ENCODE results near the gene SNHG17.
"Not testable (repeated sequence)": the region's sequence is repeated elsewhere in the genome, so short reads cannot be mapped to it uniquely, and the experiment has no call there.

The SNHG17 gene

DNA sequence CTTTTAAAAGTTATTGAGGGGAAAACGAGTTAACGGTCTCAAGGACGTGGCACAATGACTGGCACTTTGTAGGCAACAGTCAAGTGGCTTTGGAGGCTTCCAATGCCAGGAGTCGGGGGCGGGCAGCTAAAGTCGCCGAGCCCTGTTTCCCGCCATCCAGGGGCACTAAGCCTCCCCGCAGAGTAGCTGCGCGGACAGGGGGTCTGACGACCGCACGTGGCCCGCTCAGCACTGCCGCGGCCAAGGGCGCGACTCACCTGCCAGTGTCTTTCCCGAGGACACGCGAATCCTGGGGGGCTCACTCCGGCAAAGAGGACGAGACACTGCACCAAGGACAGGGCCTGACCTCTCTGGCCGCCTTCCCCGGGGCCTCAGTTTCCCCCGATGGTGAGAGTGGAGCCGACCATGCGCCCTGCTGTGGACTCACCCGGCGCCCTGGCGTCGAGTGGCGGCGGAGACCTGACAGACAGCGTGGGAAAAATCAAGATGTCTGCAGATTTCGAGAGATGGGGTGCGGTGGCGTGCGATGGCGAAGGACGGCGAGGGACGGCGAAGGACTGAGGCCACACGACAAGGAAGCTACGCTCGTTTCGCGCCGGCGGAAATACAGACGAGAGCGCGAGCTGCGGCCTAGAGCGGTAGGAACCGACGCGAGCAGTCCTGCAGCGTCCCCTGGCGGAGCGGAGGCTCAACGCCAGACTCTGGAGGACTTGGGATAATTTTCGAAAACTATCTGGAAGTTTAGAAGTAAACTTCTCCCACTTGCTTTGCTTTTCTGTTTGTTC, at the start of gene SNHG17:
Gene SNHG17, minus strand, starts transcription at position 559 of the 785 bp plus-strand sequence.
- Histone ChIP-seq H3K9me3 (ENCODE audit: control insufficient read depth, insufficient read depth, low read length) (no peaks in the 10 kb centered on the region), H3K36me3 (ENCODE audit: insufficient read depth, low read length) (peaks cover 25% of the 10 kb centered on the region), H3K4me1 (ENCODE audit: insufficient read depth, low read length) (peaks cover 3% of the 10 kb centered on the region; the same call in 1 of the 2 replicates), H3K9ac (ENCODE audit: low read depth, low read length) (peak within 1 kb of the TSS; percentile 99)

DNA sequence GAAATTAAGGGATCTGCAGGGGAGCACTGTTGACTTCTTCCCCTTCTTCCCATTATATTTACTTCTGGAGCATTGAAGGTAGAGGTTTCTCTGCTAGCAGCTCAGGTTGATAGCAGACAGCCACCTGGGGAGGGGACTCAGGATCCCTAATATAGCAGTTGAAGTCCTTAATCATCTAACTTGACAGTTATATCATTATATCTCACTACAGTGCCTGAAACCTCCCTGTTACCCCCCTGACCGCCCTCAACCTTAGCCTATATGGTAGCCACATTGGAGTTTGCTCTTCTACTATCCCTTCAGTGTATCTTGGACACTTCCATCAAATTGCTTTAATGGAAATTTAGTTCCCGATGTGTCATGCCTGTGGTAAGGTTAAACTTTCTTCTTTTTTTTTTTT, 44.5 kb upstream of the SNHG17 start:
- no peaks in the 10 kb centered on the region for H3K9me3 ChIP-seq (ENCODE audit: control insufficient read depth, insufficient read depth, low read length)
- no peaks in the 10 kb centered on the region; the same call in 1 of the 2 replicates for H3K36me3 ChIP-seq (ENCODE audit: insufficient read depth, low read length)
- no peaks in the 10 kb centered on the region for H3K4me1 ChIP-seq (ENCODE audit: insufficient read depth, low read length)
- no peak overlapping the region for H3K9ac ChIP-seq (ENCODE audit: low read depth, low read length)

DNA sequence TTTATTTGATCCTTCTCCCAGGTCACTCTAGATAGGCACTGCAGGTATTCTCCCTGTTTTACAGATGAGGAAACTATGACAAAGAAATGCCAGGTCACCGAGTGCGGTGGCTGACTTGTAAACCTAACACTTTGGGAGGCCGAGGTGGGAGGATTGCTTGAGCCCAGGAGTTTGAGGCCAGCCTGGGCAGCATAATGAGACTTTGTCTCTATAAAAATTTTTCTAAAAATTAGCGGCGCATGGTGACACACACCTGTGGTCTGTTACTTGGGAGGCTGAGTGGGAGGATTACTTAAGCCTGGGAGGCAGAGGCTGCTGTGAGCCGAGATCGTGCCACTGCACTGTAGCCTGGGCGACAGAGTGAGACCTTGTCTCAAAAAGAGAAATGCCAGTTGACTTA, 42.6 kb upstream of the SNHG17 start:
- Histone ChIP-seq H3K4me1 (ENCODE audit: insufficient read depth, low read length) (peaks cover 4% of the 10 kb centered on the region; the same call in 1 of the 2 replicates), H3K36me3 (ENCODE audit: insufficient read depth, low read length) (no peaks in the 10 kb centered on the region; the same call in 1 of the 2 replicates), H3K9ac (ENCODE audit: low read depth, low read length) (no peak overlapping the region), H3K9me3 (ENCODE audit: control insufficient read depth, insufficient read depth, low read length) (no peaks in the 10 kb centered on the region)

- Histone ChIP-seq H3K4me1 (ENCODE audit: insufficient read depth, low read length) (peaks cover 9% of the 10 kb centered on the region), H3K36me3 (ENCODE audit: insufficient read depth, low read length) (no peaks in the 10 kb centered on the region), H3K9ac (ENCODE audit: low read depth, low read length) (peak overlapping the region; percentile 89), H3K9me3 (ENCODE audit: control insufficient read depth, insufficient read depth, low read length) (no peaks in the 10 kb centered on the region)
Observed at GRCh38 chr20:38473367-38473795, 38.3 kb upstream of the SNHG17 start.

DNA sequence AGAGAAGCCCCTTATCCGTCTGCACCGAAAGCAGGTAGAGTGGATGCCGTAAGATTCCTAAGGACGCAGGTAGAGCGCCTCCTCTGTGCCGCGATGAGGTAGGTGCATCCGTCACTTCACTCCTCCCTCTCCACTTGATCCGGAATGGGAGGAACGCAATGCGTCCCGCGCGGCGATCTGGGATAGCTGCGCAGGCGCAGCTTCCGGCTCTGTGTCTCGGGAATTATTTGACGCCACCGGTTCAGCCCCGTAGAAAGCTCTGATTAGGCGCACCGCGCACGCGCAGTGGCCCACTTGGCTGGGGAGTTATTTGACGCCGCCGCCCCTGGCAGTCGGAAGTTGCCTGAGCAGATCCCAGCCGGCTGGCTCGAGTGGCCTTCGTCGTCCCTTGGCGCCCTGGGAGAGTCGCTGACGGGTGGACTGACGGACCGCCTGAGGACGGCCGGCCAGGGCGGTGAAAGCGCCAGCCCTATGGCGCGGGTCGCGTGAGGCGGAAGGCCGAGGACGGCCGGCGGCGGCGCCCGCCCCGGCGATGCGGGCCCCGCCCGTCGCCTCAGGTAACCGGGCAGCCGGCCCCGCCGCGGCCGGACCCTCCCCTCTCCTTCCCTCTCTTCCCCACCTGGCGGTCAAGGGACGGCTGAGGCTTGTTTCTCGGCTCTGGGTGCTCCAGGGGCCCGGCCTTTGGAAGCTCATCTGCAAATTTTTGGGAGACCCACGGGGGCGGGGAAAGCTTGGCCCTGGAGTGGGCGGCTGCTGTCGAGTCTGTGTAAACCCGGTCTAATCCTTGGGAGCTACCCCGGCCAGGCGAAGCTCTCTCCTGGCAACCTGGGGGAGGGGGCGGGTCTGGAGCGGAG, 37.6 kb upstream of the SNHG17 start, which contains the start of gene RALGAPB:
Gene RALGAPB, plus strand, starts transcription at position 331 of the 854 bp plus-strand sequence. CDS start 15,590 bp downstream, outside the sequence.
- Histone ChIP-seq H3K4me1 (ENCODE audit: insufficient read depth, low read length) (peaks cover 9% of the 10 kb centered on the region), H3K9me3 (ENCODE audit: control insufficient read depth, insufficient read depth, low read length) (no peaks in the 10 kb centered on the region), H3K9ac (ENCODE audit: low read depth, low read length) (peak within 1 kb of the TSS; percentile 89), H3K36me3 (ENCODE audit: insufficient read depth, low read length) (no peaks in the 10 kb centered on the region)

- H3K36me3 ChIP-seq (ENCODE audit: insufficient read depth, low read length) = no peaks in the 10 kb centered on the region
- peak overlapping the region; percentile 52 for H3K9ac ChIP-seq (ENCODE audit: low read depth, low read length)
- no peaks in the 10 kb centered on the region for H3K9me3 ChIP-seq (ENCODE audit: control insufficient read depth, insufficient read depth, low read length)
- H3K4me1 ChIP-seq (ENCODE audit: insufficient read depth, low read length) = peaks cover 9% of the 10 kb centered on the region
Observed at GRCh38 chr20:38471987-38472512, 36.9 kb upstream of the SNHG17 start.

DNA sequence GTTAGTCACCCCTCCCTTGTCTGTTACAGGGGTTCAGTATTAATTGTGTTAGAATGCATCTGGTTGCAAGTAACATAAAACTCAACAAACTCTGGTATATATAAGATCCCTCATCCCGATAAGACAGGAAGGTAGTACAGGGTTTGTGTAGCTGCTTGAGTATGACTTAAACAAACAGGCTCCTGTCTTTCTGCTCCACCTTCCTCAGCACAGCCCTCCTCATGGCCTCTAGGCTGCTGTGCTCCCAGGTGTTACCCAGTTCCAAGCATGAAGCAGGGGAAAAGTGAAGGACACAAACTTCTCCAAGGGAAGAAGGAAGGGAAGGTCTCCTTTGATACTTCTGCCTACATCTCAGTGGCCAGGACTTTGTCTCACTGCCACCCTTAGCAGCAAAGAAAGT, 36.1 kb upstream of the SNHG17 start:
- Histone ChIP-seq H3K9me3 (ENCODE audit: control insufficient read depth, insufficient read depth, low read length) (no peaks in the 10 kb centered on the region), H3K4me1 (ENCODE audit: insufficient read depth, low read length) (peaks cover 9% of the 10 kb centered on the region), H3K36me3 (ENCODE audit: insufficient read depth, low read length) (no peaks in the 10 kb centered on the region), H3K9ac (ENCODE audit: low read depth, low read length) (no peak overlapping the region)

DNA sequence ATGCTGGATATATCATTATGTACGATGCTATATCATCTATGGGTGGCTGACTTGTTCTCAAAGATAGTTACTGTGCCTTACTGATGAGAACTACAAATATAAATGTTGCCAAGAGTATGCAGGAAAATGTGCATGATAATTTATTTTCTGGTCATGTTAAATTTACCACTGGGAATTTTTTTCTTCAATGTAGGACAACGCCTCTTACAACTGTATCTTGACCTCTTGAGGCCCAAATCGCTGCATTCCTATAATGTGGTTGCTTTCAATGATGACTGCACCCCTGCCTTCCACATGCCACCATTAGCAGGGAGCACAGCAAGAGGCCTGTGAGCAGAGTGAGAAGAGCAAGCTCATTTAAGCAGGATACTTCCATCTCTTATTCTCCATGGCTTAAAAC, 31.9 kb upstream of the SNHG17 start:
- H3K9me3 ChIP-seq (ENCODE audit: control insufficient read depth, insufficient read depth, low read length) = no peaks in the 10 kb centered on the region
- no peak overlapping the region for H3K9ac ChIP-seq (ENCODE audit: low read depth, low read length)
- H3K4me1 ChIP-seq (ENCODE audit: insufficient read depth, low read length) = peaks cover 4% of the 10 kb centered on the region; the same call in 1 of the 2 replicates
- H3K36me3 ChIP-seq (ENCODE audit: insufficient read depth, low read length) = no peaks in the 10 kb centered on the region

GRCh38 chr20:38466171-38466570, 31.0 kb upstream of the SNHG17 start:
- Histone ChIP-seq H3K36me3 (ENCODE audit: insufficient read depth, low read length) (no peaks in the 10 kb centered on the region), H3K4me1 (ENCODE audit: insufficient read depth, low read length) (no peaks in the 10 kb centered on the region), H3K9me3 (ENCODE audit: control insufficient read depth, insufficient read depth, low read length) (no peaks in the 10 kb centered on the region), H3K9ac (ENCODE audit: low read depth, low read length) (no peak overlapping the region)

DNA sequence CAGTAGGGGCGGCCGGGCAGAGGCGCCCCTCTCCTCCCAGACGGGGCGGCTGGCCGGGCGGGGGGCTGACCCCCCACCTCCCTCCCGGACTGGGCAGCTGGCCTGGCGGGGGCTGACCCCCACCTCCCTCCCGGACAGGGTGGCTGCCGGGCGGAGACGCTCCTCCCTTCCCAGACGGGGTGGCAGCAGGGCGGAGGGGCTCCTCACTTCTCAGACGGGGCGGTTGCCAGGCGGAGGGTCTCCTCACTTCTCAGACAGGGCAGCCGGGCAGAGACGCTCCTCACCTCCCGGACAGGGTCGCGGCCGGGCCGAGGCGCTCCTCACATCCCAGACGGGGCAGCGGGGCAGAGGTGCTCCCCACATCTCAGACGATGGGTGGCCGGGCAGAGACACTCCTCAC, 26.4 kb upstream of the SNHG17 start:
- not testable (repeated sequence) for H3K4me1 ChIP-seq (ENCODE audit: insufficient read depth, low read length); H3K9me3 ChIP-seq (ENCODE audit: control insufficient read depth, insufficient read depth, low read length); H3K36me3 ChIP-seq (ENCODE audit: insufficient read depth, low read length); H3K9ac ChIP-seq (ENCODE audit: low read depth, low read length)

- H3K9ac ChIP-seq (ENCODE audit: low read depth, low read length); H3K36me3 ChIP-seq (ENCODE audit: insufficient read depth, low read length); H3K9me3 ChIP-seq (ENCODE audit: control insufficient read depth, insufficient read depth, low read length); H3K4me1 ChIP-seq (ENCODE audit: insufficient read depth, low read length): not testable (repeated sequence)
Observed at GRCh38 chr20:38461167-38461566, 26.0 kb upstream of the SNHG17 start.

DNA sequence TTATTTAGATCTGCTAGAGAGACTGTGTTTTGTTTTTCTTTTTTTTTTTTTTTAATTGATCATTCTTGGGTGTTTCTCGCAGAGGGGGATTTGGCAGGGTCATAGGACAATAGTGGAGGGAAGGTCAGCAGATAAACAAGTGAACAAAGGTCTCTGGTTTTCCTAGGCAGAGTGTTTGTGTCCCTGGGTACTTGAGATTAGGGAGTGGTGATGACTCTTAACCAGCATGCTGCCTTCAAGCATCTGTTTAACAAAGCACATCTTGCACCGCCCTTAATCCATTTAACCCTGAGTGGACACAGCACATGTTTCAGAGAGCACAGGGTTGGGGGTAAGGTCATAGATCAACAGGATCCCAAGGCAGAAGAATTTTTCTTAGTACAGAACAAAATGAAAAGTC, 25.5 kb upstream of the SNHG17 start:
- not testable (repeated sequence) for H3K36me3 ChIP-seq (ENCODE audit: insufficient read depth, low read length); H3K9ac ChIP-seq (ENCODE audit: low read depth, low read length); H3K4me1 ChIP-seq (ENCODE audit: insufficient read depth, low read length); H3K9me3 ChIP-seq (ENCODE audit: control insufficient read depth, insufficient read depth, low read length)

DNA sequence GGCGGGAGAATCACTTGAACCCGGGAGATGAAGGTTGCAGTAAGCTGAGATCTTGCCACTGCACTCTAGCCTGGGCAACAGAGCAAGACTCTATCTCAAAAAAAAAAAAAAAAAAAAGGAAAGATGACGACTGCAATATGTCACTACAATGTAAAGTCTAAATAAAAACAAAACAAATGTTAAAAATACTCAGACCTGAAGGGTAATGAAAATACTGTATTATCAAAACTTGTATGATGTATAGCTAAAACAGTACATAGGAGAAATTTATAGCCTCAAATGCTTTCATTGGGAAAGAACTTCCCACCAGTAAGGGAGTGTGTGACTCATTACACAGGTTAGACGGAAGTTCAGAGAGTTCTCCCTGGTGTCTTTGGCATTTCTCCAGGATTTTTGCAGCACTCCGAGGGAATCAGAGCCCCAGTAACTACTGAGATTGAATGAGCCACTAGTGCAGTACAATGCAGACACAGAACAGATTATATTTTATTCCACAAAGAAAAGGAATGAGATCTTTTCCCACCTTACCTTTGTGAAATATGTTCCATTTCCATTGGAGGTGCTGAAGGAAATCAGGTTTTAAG, 25.0 kb upstream of the SNHG17 start:
- H3K4me1 ChIP-seq (ENCODE audit: insufficient read depth, low read length) = no peaks in the 10 kb centered on the region
- H3K36me3 ChIP-seq (ENCODE audit: insufficient read depth, low read length) = no peaks in the 10 kb centered on the region
- H3K9me3 ChIP-seq (ENCODE audit: control insufficient read depth, insufficient read depth, low read length) = no peaks in the 10 kb centered on the region
- no peak overlapping the region for H3K9ac ChIP-seq (ENCODE audit: low read depth, low read length)

- no peaks in the 10 kb centered on the region for H3K4me1 ChIP-seq (ENCODE audit: insufficient read depth, low read length)
- H3K9ac ChIP-seq (ENCODE audit: low read depth, low read length) = no peak overlapping the region
- H3K9me3 ChIP-seq (ENCODE audit: control insufficient read depth, insufficient read depth, low read length) = no peaks in the 10 kb centered on the region
- H3K36me3 ChIP-seq (ENCODE audit: insufficient read depth, low read length) = no peaks in the 10 kb centered on the region
Observed at GRCh38 chr20:38458314-38458713, 23.2 kb upstream of the SNHG17 start.

Measured in ES-I3 (cell line).